ENCODE results near the gene SQSTM1. TPM values are rescaled to one million over a fixed set of nuclear protein-coding genes. Genes with fewer than 3 reads are reported as not detected.

SQSTM1 gene
- total and polyA plus RNA-seq, 9 of the 15 experiments (the other 6 are each of a cell fraction or from before 2014, with no cell fraction given) = 5.6 to 148 (median 64.0) TPM

DNA sequence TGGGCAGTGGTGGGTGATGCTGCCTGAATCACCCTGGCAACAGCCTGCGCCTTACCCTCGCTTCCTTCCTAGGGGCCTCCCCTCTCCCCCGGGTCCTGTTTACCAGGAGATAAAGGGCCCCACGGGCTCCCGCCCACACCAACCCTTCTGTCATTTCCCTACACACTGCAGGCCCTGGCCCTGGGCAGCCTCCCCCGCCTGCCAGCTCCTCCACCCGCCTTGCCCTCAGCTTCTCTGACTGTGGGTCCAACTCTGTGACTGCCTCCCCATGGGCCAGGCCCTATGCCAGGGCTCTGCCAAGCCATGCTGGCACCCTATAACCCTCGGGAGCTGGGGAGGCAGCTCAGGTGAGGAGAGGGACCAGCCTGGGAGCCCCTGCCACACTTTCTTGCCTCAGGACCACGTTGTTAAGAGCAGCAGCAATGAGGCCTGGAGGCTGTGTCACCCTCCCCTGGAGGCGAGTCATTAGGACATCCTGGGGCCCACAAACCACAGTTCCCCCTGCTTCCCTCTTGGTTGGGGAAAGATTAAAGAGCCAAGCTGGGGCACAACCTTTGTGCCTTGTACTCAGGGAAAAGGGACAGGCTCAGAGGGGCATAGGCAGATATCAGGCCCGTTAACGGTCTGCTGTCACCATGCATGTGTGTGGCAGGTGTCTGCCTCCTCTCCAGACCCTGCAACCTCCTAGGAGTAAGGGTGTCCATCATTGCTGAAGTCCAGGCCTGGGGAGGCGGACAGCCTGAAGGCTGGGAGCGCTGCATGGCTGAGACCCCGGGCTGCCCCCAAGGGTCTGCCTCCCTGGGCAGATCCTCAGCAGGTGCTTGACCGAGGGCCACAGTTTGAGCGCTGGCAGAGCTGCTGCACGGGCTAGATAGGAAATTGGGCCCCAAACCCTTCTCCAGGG lies 16.8 kb upstream of the SQSTM1 start (continued):
- TF ChIP-seq POLR2G (IDR thresholded peaks at IDR 0.05; ENCODE audit: low read depth, low read length) = peak; percentile 64
- no peak for TF ChIP-seq HCFC1 (IDR thresholded peaks at IDR 0.05; ENCODE audit: low read depth, low read length)
- TF ChIP-seq, protein P1, sequence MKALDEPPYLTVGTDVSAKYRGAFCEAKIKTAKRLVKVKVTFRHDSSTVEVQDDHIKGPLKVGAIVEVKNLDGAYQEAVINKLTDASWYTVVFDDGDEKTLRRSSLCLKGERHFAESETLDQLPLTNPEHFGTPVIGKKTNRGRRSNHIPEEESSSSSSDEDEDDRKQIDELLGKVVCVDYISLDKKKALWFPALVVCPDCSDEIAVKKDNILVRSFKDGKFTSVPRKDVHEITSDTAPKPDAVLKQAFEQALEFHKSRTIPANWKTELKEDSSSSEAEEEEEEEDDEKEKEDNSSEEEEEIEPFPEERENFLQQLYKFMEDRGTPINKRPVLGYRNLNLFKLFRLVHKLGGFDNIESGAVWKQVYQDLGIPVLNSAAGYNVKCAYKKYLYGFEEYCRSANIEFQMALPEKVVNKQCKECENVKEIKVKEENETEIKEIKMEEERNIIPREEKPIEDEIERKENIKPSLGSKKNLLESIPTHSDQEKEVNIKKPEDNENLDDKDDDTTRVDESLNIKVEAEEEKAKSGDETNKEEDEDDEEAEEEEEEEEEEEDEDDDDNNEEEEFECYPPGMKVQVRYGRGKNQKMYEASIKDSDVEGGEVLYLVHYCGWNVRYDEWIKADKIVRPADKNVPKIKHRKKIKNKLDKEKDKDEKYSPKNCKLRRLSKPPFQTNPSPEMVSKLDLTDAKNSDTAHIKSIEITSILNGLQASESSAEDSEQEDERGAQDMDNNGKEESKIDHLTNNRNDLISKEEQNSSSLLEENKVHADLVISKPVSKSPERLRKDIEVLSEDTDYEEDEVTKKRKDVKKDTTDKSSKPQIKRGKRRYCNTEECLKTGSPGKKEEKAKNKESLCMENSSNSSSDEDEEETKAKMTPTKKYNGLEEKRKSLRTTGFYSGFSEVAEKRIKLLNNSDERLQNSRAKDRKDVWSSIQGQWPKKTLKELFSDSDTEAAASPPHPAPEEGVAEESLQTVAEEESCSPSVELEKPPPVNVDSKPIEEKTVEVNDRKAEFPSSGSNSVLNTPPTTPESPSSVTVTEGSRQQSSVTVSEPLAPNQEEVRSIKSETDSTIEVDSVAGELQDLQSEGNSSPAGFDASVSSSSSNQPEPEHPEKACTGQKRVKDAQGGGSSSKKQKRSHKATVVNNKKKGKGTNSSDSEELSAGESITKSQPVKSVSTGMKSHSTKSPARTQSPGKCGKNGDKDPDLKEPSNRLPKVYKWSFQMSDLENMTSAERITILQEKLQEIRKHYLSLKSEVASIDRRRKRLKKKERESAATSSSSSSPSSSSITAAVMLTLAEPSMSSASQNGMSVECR (CRISPR knock-in tag; IDR thresholded peaks at IDR 0.05) = 0 out of 2 replicates have a peak, but pooled peaks have one; percentile 35
- TF ChIP-seq ZNF717 (CRISPR knock-in tag; IDR thresholded peaks at IDR 0.05) = no peak
- peak; percentile 41 for TF ChIP-seq RBFOX2 (IDR thresholded peaks at IDR 0.05; ENCODE audit: low read depth, low read length)
- TF ChIP-seq, protein P2, sequence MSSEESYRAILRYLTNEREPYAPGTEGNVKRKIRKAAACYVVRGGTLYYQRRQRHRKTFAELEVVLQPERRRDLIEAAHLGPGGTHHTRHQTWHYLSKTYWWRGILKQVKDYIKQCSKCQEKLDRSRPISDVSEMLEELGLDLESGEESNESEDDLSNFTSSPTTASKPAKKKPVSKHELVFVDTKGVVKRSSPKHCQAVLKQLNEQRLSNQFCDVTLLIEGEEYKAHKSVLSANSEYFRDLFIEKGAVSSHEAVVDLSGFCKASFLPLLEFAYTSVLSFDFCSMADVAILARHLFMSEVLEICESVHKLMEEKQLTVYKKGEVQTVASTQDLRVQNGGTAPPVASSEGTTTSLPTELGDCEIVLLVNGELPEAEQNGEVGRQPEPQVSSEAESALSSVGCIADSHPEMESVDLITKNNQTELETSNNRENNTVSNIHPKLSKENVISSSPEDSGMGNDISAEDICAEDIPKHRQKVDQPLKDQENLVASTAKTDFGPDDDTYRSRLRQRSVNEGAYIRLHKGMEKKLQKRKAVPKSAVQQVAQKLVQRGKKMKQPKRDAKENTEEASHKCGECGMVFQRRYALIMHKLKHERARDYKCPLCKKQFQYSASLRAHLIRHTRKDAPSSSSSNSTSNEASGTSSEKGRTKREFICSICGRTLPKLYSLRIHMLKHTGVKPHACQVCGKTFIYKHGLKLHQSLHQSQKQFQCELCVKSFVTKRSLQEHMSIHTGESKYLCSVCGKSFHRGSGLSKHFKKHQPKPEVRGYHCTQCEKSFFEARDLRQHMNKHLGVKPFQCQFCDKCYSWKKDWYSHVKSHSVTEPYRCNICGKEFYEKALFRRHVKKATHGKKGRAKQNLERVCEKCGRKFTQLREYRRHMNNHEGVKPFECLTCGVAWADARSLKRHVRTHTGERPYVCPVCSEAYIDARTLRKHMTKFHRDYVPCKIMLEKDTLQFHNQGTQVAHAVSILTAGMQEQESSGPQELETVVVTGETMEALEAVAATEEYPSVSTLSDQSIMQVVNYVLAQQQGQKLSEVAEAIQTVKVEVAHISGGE (CRISPR knock-in tag; IDR thresholded peaks at IDR 0.05) = peak in 1 of 3 experiments; percentile 56; a peak in 1 of 6 replicates
- peak; percentile 41; the same call in 1 of the 2 replicates for TF ChIP-seq POLR2AphosphoS5 (IDR thresholded peaks at IDR 0.05; ENCODE audit: control insufficient read depth, insufficient read depth, low read depth, low read length)
- TF ChIP-seq ZNF551 (CRISPR knock-in tag; IDR thresholded peaks at IDR 0.05) = no peak
- TF ChIP-seq KLF16 (IDR thresholded peaks at IDR 0.05) = peak; percentile 26; the same call in 1 of the 2 replicates
- no peak for TF ChIP-seq JUN (IDR thresholded peaks at IDR 0.05; ENCODE audit: borderline replicate concordance, low read depth, low read length)
- no peak for TF ChIP-seq JUN (CRISPR knock-in tag; IDR thresholded peaks at IDR 0.05; ENCODE audit: borderline replicate concordance)
- TF ChIP-seq, protein P3, sequence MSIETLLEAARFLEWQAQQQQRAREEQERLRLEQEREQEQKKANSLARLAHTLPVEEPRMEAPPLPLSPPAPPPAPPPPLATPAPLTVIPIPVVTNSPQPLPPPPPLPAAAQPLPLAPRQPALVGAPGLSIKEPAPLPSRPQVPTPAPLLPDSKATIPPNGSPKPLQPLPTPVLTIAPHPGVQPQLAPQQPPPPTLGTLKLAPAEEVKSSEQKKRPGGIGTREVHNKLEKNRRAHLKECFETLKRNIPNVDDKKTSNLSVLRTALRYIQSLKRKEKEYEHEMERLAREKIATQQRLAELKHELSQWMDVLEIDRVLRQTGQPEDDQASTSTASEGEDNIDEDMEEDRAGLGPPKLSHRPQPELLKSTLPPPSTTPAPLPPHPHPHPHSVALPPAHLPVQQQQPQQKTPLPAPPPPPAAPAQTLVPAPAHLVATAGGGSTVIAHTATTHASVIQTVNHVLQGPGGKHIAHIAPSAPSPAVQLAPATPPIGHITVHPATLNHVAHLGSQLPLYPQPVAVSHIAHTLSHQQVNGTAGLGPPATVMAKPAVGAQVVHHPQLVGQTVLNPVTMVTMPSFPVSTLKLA (conservative IDR thresholded peaks at IDR 0.05) = peak in 1 of 2 experiments; percentile 46; a peak in 1 of 4 replicates
- TF ChIP-seq NCOR1 (IDR thresholded peaks at IDR 0.05) = peak; percentile 33; the same call in 1 of the 2 replicates

All from K562 (cell line).